ENCODE data around the gene SRPK3. TPM values are rescaled to one million over a fixed set of nuclear protein-coding genes. Genes with fewer than 3 reads are reported as not detected.

SRPK3 gene
- total RNA-seq, 1 donor from 2014 or later: 52.8 TPM

DNA sequence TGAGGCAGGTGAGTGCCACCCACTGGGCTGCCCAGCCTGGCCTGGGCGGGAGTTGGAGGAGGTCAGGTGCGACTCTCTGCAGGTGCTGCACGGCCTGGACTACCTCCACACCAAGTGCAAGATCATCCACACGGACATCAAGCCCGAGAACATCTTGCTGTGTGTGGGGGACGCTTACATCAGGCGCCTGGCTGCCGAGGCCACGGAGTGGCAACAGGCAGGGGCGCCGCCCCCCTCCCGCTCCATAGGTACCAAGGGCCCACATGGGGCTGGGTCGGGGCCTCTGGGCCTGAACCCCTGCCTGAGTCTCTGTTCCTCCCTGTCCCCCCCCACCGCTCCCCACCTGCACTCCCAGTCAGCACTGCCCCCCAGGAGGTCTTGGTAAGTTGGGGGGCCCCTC, 2.0 kb downstream of the SRPK3 start:
- H3K27me3 ChIP-seq (ENCODE audit: low read depth): no peaks in the 10 kb centered on the region
- peaks cover 21% of the 10 kb centered on the region for H3K36me3 ChIP-seq
- TF ChIP-seq, protein P1, sequence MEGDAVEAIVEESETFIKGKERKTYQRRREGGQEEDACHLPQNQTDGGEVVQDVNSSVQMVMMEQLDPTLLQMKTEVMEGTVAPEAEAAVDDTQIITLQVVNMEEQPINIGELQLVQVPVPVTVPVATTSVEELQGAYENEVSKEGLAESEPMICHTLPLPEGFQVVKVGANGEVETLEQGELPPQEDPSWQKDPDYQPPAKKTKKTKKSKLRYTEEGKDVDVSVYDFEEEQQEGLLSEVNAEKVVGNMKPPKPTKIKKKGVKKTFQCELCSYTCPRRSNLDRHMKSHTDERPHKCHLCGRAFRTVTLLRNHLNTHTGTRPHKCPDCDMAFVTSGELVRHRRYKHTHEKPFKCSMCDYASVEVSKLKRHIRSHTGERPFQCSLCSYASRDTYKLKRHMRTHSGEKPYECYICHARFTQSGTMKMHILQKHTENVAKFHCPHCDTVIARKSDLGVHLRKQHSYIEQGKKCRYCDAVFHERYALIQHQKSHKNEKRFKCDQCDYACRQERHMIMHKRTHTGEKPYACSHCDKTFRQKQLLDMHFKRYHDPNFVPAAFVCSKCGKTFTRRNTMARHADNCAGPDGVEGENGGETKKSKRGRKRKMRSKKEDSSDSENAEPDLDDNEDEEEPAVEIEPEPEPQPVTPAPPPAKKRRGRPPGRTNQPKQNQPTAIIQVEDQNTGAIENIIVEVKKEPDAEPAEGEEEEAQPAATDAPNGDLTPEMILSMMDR (IDR thresholded peaks at IDR 0.05; ENCODE audit: borderline replicate concordance): no peak
- H3K9me3 ChIP-seq (replicated peaks): no peaks in the 10 kb centered on the region
- intact Hi-C loops (cut with micrococcal nuclease): no loop called here
- H3K4me3 ChIP-seq: no peak overlapping the region
- H3K4me1 ChIP-seq: peaks cover 27% of the 10 kb centered on the region
- DNase-seq: no peak
- no peak overlapping the region for H3K27ac ChIP-seq (replicated peaks)

DNA sequence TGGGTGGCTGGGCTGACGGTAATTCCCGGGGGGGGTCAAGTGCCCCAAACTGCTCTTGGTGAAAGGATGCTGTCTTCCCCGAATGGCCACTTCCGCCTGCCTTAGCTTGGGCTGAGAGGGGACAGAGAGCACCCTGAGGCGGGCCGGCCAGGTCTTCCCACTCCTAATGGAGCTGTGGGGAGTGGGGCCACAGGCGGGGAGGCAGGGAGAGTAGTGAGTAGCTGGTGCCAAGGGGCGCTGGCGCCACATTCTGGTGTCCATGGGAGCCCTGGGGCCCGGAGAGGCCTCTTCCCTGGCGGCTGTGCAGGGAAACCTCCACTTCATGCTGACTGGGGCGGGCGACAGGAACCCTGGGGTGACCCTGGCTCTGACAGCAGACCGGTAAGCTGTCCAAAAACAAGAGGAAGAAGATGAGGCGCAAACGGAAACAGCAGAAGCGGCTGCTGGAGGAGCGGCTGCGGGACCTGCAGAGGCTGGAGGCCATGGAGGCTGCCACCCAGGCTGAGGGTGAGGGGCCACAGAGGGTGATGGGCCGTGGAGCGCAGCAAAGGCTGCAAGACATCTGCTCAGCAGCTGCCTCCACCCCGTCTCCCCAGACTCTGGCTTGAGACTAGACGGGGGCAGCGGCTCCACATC, 2.7 kb downstream of the SRPK3 start:
- Histone ChIP-seq H3K27ac (replicated peaks) (no peak overlapping the region), H3K4me3 (no peak overlapping the region), H3K27me3 (ENCODE audit: low read depth) (no peaks in the 10 kb centered on the region), H3K9me3 (replicated peaks) (no peaks in the 10 kb centered on the region), H3K4me1 (peaks cover 27% of the 10 kb centered on the region), H3K36me3 (peaks cover 21% of the 10 kb centered on the region)
- TF ChIP-seq, protein P1 (IDR thresholded peaks at IDR 0.05; ENCODE audit: borderline replicate concordance): no peak
- intact Hi-C loops (cut with micrococcal nuclease): no loop called here
- DNase-seq: no peak

DNA sequence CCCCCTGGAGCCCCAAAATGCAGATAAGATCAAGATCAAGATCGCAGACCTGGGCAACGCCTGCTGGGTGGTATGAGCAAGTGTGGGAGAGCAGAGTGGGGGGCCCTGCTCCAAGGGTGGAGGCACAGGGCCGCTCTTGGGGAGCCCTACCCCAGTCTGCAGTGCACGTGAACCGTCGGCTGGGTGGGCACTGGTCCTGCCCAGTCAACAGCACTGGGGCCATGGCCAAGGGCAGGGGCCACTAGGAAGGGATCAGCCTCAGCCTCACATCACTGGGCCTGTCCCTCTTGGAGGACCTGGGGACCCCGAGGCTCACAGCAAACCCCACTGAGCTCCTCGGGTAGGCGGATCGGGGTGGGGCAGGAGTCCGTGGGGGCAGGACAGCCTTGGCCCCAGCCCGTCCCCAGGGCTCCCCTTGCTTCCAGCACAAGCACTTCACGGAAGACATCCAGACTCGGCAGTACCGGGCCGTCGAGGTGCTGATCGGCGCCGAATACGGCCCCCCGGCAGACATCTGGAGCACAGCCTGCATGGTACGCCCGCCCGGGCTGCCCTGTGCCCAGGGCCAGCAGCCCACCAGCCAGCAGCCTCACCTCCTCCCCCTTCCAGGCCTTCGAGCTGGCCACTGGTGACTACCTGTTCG, 3.6 kb downstream of the SRPK3 start:
- Histone ChIP-seq H3K4me1 (peaks cover 27% of the 10 kb centered on the region), H3K9me3 (replicated peaks) (no peaks in the 10 kb centered on the region), H3K27me3 (ENCODE audit: low read depth) (no peaks in the 10 kb centered on the region), H3K27ac (replicated peaks) (no peak overlapping the region), H3K4me3 (no peak overlapping the region), H3K36me3 (peaks cover 22% of the 10 kb centered on the region)
- intact Hi-C loops (cut with micrococcal nuclease): no loop called here
- TF ChIP-seq, protein P1 (IDR thresholded peaks at IDR 0.05; ENCODE audit: borderline replicate concordance): no peak
- DNase-seq: no peak

DNA sequence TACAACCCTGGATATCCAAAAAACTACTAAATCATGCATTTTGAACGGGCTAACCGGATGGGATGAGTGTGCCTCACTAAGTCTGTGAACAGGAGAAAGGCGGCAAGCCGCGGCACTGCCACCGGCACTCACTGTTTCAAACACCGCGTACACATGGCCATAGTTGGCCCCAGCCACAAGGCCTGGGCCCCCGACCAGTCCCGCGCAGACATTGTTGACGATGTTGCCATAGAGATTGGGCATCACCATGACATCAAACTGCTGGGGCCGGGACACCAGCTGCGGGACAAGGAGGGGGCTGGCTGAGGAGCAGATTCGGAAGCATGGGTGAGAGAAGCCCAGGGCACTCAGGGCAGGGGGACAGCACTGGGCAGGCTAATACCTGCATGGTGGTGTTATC, 5.8 kb downstream of the SRPK3 start:
- TF ChIP-seq, protein P1 (IDR thresholded peaks at IDR 0.05; ENCODE audit: borderline replicate concordance): no peak
- no peaks in the 10 kb centered on the region for H3K27me3 ChIP-seq (ENCODE audit: low read depth)
- no peak overlapping the region for H3K4me3 ChIP-seq
- H3K36me3 ChIP-seq: peaks cover 26% of the 10 kb centered on the region
- H3K4me1 ChIP-seq: peaks cover 23% of the 10 kb centered on the region
- H3K9me3 ChIP-seq (replicated peaks): no peaks in the 10 kb centered on the region
- intact Hi-C loops (cut with micrococcal nuclease): no loop called here
- no peak for DNase-seq
- H3K27ac ChIP-seq (replicated peaks): no peak overlapping the region

DNA sequence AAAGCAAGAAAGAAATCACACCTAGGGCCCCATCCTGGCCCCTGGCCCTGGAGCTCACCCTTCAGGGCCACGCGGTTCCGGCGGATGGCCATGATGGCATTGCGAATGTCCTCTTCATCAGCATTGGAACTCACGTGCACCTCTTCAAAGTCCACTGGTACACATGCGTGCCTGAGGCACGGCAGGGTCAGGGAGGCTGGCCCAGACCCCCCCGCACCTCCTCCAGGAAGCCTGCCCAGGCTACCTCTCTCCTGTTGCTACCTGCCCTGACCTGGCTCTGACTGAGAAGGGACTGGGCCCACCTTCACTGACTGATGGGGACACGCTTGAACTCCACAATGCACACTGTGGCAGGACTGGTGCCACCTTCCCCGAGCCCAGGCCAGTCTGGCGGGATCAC, 8.8 kb downstream of the SRPK3 start:
- DNase-seq: no peak

More for the DNA sequence above, 8.8 kb downstream of the SRPK3 start:
- intact Hi-C loops (cut with micrococcal nuclease): no loop called here
- Histone ChIP-seq H3K4me1 (peaks cover 36% of the 10 kb centered on the region), H3K4me3 (no peak overlapping the region), H3K36me3 (peaks cover 26% of the 10 kb centered on the region), H3K9me3 (replicated peaks) (no peaks in the 10 kb centered on the region), H3K27me3 (ENCODE audit: low read depth) (no peaks in the 10 kb centered on the region), H3K27ac (replicated peaks) (no peak overlapping the region)
- TF ChIP-seq, protein P1 (IDR thresholded peaks at IDR 0.05; ENCODE audit: borderline replicate concordance): no peak

Data from left ventricle myocardium inferior (tissue), 1 donor.